Keratinocyte (primary cell): Measurements from ENCODE around the gene DCHS1.

Source experiments
- EZH2 ChIP-seq: IDR thresholded peaks from one replicate; pipeline ENCODE4 v1.6.1; 2012; ENCODE audit warnings: inconsistent platforms, mild to moderate bottlenecking, low read length, moderate library complexity
- TF ChIP-seq, protein P1 (sequence below), 3 experiments: IDR thresholded peaks in 1 of 3; conservative IDR thresholded peaks in 1 of 3; optimal IDR thresholded peaks in 1 of 3; 2 replicates in 2 of 3; 3 replicates in 1 of 3; pipeline versions ENCODE3 to v1.5.1; 2011; ENCODE audit warnings: low read length in 3 of 3, mild to moderate bottlenecking in 3 of 3, moderate library complexity in 2 of 3, control low read depth in 1 of 3, inconsistent platforms in 1 of 3; ENCODE audit not compliant: insufficient read depth in 2 of 3; ENCODE audit errors: extremely low read depth in 1 of 3

- TF ChIP-seq, protein P1, sequence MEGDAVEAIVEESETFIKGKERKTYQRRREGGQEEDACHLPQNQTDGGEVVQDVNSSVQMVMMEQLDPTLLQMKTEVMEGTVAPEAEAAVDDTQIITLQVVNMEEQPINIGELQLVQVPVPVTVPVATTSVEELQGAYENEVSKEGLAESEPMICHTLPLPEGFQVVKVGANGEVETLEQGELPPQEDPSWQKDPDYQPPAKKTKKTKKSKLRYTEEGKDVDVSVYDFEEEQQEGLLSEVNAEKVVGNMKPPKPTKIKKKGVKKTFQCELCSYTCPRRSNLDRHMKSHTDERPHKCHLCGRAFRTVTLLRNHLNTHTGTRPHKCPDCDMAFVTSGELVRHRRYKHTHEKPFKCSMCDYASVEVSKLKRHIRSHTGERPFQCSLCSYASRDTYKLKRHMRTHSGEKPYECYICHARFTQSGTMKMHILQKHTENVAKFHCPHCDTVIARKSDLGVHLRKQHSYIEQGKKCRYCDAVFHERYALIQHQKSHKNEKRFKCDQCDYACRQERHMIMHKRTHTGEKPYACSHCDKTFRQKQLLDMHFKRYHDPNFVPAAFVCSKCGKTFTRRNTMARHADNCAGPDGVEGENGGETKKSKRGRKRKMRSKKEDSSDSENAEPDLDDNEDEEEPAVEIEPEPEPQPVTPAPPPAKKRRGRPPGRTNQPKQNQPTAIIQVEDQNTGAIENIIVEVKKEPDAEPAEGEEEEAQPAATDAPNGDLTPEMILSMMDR (optimal IDR thresholded peaks at IDR 0.05 in 1 of 3, IDR thresholded peaks at IDR 0.05 in 1 of 3, conservative IDR thresholded peaks at IDR 0.05 in 1 of 3; ENCODE audit: extremely low read depth in 1 of 3, insufficient read depth in 2 of 3, low read length in 3 of 3), result no peak
- no peak for TF ChIP-seq EZH2
Measured at GRCh38 chr11:6687876-6688275, 32.3 kb upstream of the DCHS1 start.
